Right cardiac atrium (tissue), 5 donors: ENCODE results near the gene PLCH2. TPM values are rescaled to one million over a fixed set of nuclear protein-coding genes. Genes with fewer than 3 reads are reported as not detected.
"Not testable (repeated sequence)": the region's sequence is repeated elsewhere in the genome, so short reads cannot be mapped to it uniquely, and the experiment has no call there.

Source experiments
- ATAC-seq, 2 donors: fragments of 200-7000 bp; cut with Tn5 transposase; one replicate each; pipeline versions ENCODE4 v1.8.0 to v1.9.1; 2020; ENCODE audit warnings: moderate library complexity in 2 of 2, mild to moderate bottlenecking in 1 of 2
- DNase-seq, 3 donors: peaks; one replicate each; pipeline ENCODE4 v3.0.0-alpha.2; 2020
- H3K27ac ChIP-seq: one replicate; pipeline ENCODE4 v1.5.1; 2013; ENCODE audit warnings: mild to moderate bottlenecking, low read length, control low read depth, moderate library complexity
- H3K27me3 ChIP-seq: one replicate; pipeline ENCODE4 v1.6.1; 2013; ENCODE audit not compliant: control insufficient read depth, insufficient read depth
- H3K4me1 ChIP-seq: one replicate; pipeline ENCODE4 v1.6.1; 2013; ENCODE audit warnings: low read length; ENCODE audit not compliant: control insufficient read depth, insufficient read depth
- H3K4me3 ChIP-seq: one replicate; pipeline ENCODE4 v1.5.1; 2013; ENCODE audit warnings: low read length, control low read depth
- H3K9me3 ChIP-seq: one replicate; pipeline ENCODE4 v1.6.1; 2013; ENCODE audit warnings: low read length; ENCODE audit not compliant: control insufficient read depth
- WGBS: extraction: QIAGEN DNeasy Blood & Tissue Kit; methylation state at CpG from one replicate; pipeline ENCODE4 v1.1.7; 2013; 5-methylcytosine and 5-hydroxymethylcytosine counted together
- intact Hi-C, 4 donors: fragments of 100-400 bp; cut with DNase I; formaldehyde crosslinking; loops; one replicate each; pipeline versions ENCODE4 v1.11.0 to v1.14.0; 2022 to 2023
- polyA plus RNA-seq: library from polyadenylated mRNA; stranded (reverse); fragments of 200-250 nt; gene quantifications from one replicate; pipeline ENCODE4 v1.2.3, GENCODE V29; 2013
- total RNA-seq, 4 donors: library from RNA; stranded (reverse); fragmentation: NEBNext Ultra II Directional; extraction: Animal tissue kit (Norgen Biotek cat#: 25700); gene quantifications; one replicate each; pipeline ENCODE4 v1.2.1, GENCODE V29; 2021
- donor health status: healthy with polysubstance abuse.
- donor health status: DM: no; HTN: yes; CAD: no.
- donor health status: DM: no; HTN: no; CAD: no.
- donor health status: DM: no; HTN: yes; CAD: no; lungs with severe emphysema.
- donor health status: DM: yes; HTN: yes; CAD: no.

PLCH2 gene
- total and polyA plus RNA-seq, 5 donors: 0.08 to 0.64 (median 0.12) TPM; not detected in 1

- WGBS: 64% methylated on average over 23 of the region's 23 CpGs
- Histone ChIP-seq H3K4me3 (no peak overlapping the region), H3K4me1 (no peaks in the 10 kb centered on the region), H3K27me3 (no peaks in the 10 kb centered on the region), H3K27ac (no peak overlapping the region), H3K9me3 (no peaks in the 10 kb centered on the region)
- no peak for ATAC-seq
- intact Hi-C loops: loop anchor here in 1 of 4 donors (10.0 kb wide), 1 partner anchor 355 kb away; the partner anchor contains the start of gene TTC34
- DNase-seq: no peak
Measured at GRCh38 chr1:2449636-2450454, 26.2 kb upstream of the PLCH2 start.

DNA sequence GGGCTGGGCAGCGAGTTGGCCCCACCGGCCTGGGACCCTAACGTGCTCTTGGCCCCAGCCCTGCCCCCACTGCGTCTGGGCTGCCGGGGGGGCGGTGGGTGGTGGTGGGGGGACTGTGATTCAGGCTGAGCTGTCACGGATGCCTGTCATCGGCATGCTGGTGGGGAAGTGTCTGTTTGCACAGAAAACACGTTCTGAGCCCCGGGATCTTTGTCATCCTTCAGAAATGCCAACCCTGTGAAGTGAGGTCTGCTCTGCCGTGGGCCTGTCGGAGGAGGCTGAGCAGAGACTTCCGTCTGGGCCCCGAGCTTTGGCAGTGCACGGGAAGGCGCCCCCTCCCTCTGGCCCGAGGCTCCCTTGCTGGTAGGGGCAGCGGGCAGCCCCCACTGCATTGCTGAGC is 24.3 kb upstream of the PLCH2 start:
- Histone ChIP-seq H3K4me1 (no peaks in the 10 kb centered on the region), H3K27me3 (no peaks in the 10 kb centered on the region), H3K27ac (no peak overlapping the region), H3K9me3 (no peaks in the 10 kb centered on the region), H3K4me3 (no peak overlapping the region)
- intact Hi-C loops: no loop called here
- 20% methylated on average over 18 of the region's 18 CpGs for WGBS
- DNase-seq (no peak), ATAC-seq (no peak)

- Histone ChIP-seq H3K27ac (no peak overlapping the region), H3K4me3 (no peak overlapping the region), H3K4me1 (no peaks in the 10 kb centered on the region), H3K27me3 (no peaks in the 10 kb centered on the region), H3K9me3 (no peaks in the 10 kb centered on the region)
- 48% methylated on average over 21 of the region's 21 CpGs for WGBS
- intact Hi-C loops: no loop called here
- DNase-seq (no peak), ATAC-seq (no peak)
Measured at GRCh38 chr1:2452201-2452931, 23.7 kb upstream of the PLCH2 start.

- intact Hi-C loops: no loop called here
- Histone ChIP-seq H3K4me1 (no peaks in the 10 kb centered on the region), H3K4me3 (no peak overlapping the region), H3K27ac (no peak overlapping the region), H3K27me3 (no peaks in the 10 kb centered on the region), H3K9me3 (no peaks in the 10 kb centered on the region)
- DNase-seq (no peak), ATAC-seq (no peak)
- 76% methylated on average over 19 of the region's 19 CpGs for WGBS
Measured at GRCh38 chr1:2452932-2453315, 23.2 kb upstream of the PLCH2 start.

DNA sequence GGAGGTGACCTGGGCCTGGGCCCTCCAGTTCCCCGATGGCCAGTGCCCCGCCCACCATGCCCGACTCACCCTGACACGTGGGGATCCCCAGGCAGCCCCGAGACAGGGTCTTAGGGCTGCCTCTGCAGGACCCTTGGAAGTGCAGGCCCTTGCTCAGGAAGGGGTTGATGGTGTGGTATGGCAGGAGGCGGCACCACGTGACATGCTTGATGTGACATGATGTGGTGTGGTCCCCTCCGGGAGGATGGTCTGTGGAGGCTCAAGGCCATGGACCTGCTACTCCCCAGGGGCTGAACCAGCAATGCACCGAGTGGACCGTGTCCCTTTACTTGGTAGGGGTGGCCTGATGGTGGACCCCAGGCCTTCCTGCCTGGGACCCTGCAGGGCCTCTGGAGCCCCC is 21.9 kb upstream of the PLCH2 start:
- no peaks in the 10 kb centered on the region for H3K27me3 ChIP-seq

DNA sequence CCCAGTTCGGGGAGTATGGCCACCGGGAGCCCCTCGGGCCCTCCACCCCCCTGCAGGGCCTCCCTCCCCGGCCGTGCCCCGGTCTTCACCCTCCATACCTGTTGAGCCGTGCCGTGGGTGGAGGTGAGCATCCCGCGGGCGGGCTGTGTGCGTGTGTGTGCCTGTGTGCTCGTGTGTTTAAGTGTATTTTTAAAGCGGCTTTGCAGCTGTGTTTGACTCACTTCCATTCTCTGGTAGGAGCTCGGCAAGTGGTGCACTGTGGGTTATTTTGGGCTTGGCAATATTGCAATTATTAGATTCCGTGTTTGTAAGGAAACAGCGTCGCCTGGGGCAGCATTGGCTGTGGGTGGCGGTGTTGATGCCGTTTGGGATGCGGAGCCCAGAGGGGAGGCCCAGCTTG is 20.3 kb upstream of the PLCH2 start:
- Histone ChIP-seq H3K4me1 (no peaks in the 10 kb centered on the region), H3K27me3 (no peaks in the 10 kb centered on the region)
- intact Hi-C loops: no loop called here

More for the DNA sequence above, 21.9 kb upstream of the PLCH2 start:
- no peak for DNase-seq
- Histone ChIP-seq H3K4me3 (no peak overlapping the region), H3K4me1 (no peaks in the 10 kb centered on the region), H3K9me3 (no peaks in the 10 kb centered on the region), H3K27ac (no peak overlapping the region)
- intact Hi-C loops: no loop called here
- no peak for ATAC-seq
- WGBS: 80% methylated on average over 10 of the region's 10 CpGs

DNA sequence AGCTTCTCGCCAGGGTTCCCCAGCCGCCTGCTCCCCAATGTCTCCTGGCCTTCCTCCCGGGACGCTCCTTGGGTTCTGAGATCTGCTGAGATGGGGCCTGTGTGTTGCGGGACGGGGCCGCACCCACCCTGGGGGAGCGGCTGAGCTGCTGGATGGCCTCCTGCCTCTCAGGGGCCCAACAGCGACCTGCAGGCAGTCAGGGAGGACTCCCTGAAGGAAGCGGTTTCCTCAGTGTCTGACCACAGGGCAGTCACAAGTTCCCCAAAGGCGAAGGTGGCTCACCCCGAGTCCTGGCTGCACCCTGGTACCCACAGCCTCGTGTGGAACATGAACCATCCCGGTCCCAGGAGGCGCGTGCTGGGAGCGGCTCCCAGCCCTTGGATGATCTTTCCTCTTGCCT is 18.6 kb upstream of the PLCH2 start:
- ATAC-seq (no peak), DNase-seq (no peak)
- Histone ChIP-seq H3K4me3 (no peak overlapping the region), H3K27ac (no peak overlapping the region), H3K9me3 (no peaks in the 10 kb centered on the region), H3K4me1 (no peaks in the 10 kb centered on the region), H3K27me3 (no peaks in the 10 kb centered on the region)
- intact Hi-C loops: no loop called here
- 77% methylated on average over 17 of the region's 17 CpGs for WGBS

More for the DNA sequence above, 20.3 kb upstream of the PLCH2 start:
- DNase-seq (no peak), ATAC-seq (no peak)
- 70% methylated on average over 21 of the region's 21 CpGs for WGBS
- Histone ChIP-seq H3K27ac (no peak overlapping the region), H3K9me3 (no peaks in the 10 kb centered on the region), H3K4me3 (no peak overlapping the region)

GRCh38 chr1:2458687-2459086 is 17.4 kb upstream of the PLCH2 start:
- H3K4me1 ChIP-seq: no peaks in the 10 kb centered on the region
- no peak for DNase-seq
- 78% methylated on average over 18 of the region's 18 CpGs for WGBS
- H3K27ac ChIP-seq: no peak overlapping the region
- ATAC-seq: no peak
- no peaks in the 10 kb centered on the region for H3K9me3 ChIP-seq
- H3K4me3 ChIP-seq: no peak overlapping the region
- intact Hi-C loops: no loop called here
- H3K27me3 ChIP-seq: no peaks in the 10 kb centered on the region

GRCh38 chr1:2459102-2459753 is 16.9 kb upstream of the PLCH2 start:
- intact Hi-C loops, H3K4me3 ChIP-seq, H3K4me1 ChIP-seq, DNase-seq, H3K9me3 ChIP-seq, ATAC-seq, H3K27ac ChIP-seq, H3K27me3 ChIP-seq: not testable (repeated sequence)
- 67% methylated on average over 16 of the region's 16 CpGs for WGBS

GRCh38 chr1:2459757-2460156 is 16.3 kb upstream of the PLCH2 start:
- H3K4me3 ChIP-seq: no peak overlapping the region
- ATAC-seq (peak; percentile 71 to 75), DNase-seq (peak; percentile 59 to 84 (median 82))
- no peaks in the 10 kb centered on the region for H3K4me1 ChIP-seq
- intact Hi-C loops: no loop called here
- no peak overlapping the region for H3K27ac ChIP-seq
- H3K27me3 ChIP-seq: no peaks in the 10 kb centered on the region
- no peaks in the 10 kb centered on the region for H3K9me3 ChIP-seq
- 35% methylated on average over 23 of the region's 23 CpGs for WGBS

DNA sequence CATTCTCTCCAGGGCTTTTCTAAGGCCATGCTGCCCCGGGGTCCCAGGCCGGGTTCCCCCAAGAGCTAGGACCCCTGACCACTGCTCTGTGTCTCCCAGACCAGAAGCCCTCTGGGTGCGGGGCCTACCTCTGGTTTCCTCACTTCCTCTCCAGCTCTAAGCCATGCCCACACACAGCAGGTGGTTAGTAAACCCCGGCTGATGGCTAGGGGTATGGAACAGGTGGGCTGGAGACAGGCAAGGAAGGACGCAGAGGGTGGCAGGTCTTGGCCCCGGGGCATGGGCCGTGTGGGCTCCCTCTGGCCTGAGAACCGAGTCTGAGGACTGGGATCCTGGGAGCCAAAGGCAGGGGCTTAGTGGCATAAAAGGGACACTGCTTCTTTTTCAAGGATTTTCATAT is 15.9 kb upstream of the PLCH2 start:
- intact Hi-C loops: no loop called here
- DNase-seq: no peak
- no peak for ATAC-seq
- 62% methylated on average over 8 of the region's 8 CpGs for WGBS
- no peaks in the 10 kb centered on the region for H3K27me3 ChIP-seq
- H3K4me1 ChIP-seq: no peaks in the 10 kb centered on the region
- H3K4me3 ChIP-seq: no peak overlapping the region
- no peak overlapping the region for H3K27ac ChIP-seq
- no peaks in the 10 kb centered on the region for H3K9me3 ChIP-seq
